ENCODE measurements around the gene RASSF7.
"Not testable (repeated sequence)": the region's sequence is repeated elsewhere in the genome, so short reads cannot be mapped to it uniquely, and the experiment has no call there.

Gene RASSF7

DNA sequence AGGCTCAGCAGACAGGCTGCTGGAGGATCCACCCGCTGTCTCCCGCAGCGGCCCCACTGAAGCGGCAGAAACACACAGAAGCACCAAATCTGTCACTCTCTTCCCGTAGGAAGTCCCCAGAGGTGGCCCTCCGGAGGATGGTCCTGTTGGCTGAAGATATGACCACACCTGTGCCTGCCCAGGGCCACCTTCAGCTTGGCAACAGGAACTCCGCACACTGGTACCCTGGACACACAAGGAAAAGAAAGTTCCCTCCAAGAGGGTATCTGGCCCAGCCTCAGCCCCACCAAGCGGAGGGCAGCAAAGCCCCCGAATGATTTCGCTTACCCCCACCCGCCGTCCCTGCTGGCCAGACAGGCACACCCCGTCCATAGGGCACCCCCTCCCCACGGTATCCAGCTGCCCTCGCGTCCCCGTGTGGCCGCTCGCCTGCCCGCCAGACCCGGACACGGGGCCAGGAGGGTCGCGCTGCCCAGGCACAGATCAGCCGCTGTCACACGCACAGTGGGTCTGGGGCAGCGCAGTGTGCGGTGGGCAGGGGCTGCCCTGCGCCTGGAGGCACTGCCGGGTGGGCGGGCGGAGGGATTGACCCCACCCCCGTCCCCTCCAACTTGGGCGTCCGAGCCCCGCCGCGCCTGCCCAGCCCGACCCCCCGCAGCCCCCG is 7.0 kb downstream of the RASSF7 start:
- no peak for DNase-seq

- peak; percentile 86 to 89 for DNase-seq
These were observed 7.8 kb downstream of the RASSF7 start for GRCh38 chr11:568306-569157.

DNA sequence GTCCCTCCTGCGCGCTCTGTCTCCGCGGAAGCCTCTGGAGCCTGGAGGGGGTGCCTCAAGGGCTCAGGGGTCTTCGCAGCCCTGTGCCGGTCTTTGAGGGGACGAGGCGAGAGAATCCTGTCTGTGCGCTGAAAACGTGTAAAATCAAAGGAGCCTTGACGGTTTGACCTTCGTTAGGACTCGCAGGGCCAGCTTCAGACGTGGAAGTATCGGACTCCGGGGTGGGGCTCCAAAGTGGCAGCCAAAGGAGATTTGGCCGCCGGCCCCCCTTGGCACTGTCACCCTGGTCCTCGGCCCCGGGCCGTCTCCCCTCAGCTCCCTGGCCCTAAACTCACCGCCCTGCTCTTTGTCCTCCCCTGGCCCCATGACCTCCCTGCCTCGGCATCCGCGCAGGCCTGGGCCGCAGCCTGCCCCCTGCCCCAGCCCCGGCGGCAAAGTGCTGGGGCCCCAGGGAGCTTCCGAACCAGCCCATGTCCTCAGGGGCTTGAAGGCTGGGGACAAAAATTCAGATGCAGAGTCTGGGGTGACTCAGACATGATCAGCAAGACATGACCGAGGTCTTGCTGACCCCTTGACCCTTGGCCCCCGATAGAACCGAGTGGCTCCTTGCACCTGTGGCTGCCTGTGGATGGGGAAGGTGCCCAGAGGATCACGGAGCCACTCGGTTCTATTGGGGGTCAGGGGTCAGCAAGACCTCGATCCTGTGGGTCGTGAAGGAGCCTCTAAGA is 8.6 kb downstream of the RASSF7 start:
- no peak for DNase-seq

DNA sequence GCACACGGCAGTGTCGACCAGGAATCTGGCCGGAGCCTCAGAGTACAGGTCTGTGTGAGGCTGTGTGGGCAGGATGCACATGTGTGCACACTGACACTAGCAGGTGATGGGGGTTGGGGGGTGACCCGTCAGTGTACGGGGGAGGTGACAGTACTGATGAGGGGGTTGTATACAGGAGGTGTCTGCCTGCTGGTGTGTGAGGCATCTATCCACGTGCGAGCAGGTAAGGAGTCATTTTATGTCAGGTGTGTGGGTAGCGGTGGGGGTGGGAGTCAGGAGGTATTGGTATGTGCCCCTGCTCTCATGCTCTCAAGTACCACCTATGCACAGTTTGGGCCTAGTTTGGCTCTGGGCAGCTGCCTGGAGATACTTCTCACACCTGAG is 11.0 kb downstream of the RASSF7 start:
- DNase-seq = no peak

GRCh38 chr11:573146-573759 is 12.5 kb downstream of the RASSF7 start:
- no peak for DNase-seq

DNA sequence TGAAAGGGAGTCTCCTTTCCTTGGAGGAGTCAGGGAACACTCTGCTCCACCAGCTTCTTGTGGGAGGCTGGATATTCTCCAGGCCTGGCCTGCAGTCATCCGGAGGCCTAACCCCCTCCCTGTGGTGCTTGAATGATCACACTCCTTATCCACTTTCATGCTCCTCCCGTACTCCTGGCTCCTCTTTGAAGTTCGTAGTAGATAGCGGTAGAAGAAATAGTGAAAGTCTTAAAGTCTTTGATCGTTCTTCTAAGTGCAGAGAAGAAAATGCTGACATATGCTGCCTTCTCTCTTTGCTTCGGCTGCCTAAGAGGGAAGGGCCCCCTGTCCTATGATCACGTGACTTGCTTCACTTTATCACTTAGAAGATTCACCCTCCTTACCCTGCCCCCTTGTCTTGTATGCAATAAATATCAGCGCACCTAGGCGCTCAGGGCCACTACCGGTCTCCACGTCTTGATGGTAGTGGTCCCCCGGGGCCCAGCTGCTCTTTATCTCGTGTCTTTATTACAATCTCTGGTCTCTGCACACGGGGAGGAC is 13.3 kb downstream of the RASSF7 start:
- not testable (repeated sequence) for DNase-seq

GRCh38 chr11:574632-575312 is 14.0 kb downstream of the RASSF7 start:
- DNase-seq = no peak

GRCh38 chr11:575313-575995 is 14.7 kb downstream of the RASSF7 start:
- DNase-seq = peak in 1 of 2 experiments; percentile 69

DNA sequence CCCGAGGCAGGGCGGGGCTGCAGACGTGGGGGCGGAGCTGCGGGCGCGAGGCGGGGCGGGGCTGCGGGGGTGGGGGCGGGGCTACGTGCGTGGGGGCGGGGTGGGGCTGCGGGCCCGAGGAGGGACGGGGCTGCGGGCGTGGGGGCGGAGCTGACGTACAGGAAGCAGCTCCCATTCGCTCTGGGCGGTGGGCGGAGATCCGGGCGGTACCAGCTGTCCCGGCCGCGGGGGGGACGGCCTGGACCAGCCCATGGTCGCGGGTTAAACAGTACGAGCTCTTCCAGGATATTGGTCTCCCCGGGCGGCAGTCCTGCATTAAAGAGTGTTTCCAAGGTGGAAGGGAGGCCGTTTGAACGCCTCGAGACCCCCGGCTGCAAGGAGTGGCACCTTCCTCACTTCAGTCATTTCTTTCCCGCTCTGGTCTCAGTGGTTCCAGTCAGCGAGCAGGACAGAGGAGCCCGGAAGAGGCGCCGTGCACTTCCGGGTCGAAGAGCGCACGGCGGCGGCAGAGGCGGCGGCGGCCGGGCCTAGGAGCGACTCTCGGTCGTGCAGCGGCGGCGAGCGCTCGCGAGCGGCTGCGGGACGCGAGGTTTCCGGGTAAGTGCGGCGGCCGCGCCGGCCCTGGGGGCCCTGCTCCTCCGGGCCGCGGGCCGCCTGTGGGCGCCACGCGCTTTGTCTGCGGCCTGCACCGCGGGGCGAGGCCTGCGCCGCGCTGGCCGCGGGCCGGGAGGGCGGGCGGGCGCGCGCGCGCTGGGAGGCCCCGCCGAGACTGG is 15.4 kb downstream of the RASSF7 start, which contains the start of gene PHRF1:
Gene PHRF1 (plus strand): TSS at position 475 of the 773 bp plus-strand sequence. CDS start 5,043 bp downstream, outside the sequence.
- DNase-seq = peak; percentile 88 to 90

- no peak for DNase-seq
These were observed 16.2 kb downstream of the RASSF7 start for GRCh38 chr11:576811-577610.

DNA sequence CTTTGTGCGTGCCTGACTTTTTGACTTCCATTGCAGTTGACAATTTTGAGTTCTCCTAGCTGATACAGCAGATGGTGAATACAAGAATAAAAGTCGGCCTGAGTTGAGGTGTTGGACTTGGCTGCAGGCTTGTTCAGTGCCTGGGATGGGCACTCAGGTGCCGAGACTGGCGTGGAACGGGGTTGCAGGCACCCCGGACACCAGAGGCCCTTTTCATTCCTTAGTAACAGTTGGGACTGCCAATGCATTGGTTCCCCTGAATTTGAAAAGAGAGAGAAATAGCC is 16.8 kb downstream of the RASSF7 start:
- no peak for DNase-seq

- no peak for DNase-seq
These were observed 17.7 kb downstream of the RASSF7 start for GRCh38 chr11:578276-579035.

DNA sequence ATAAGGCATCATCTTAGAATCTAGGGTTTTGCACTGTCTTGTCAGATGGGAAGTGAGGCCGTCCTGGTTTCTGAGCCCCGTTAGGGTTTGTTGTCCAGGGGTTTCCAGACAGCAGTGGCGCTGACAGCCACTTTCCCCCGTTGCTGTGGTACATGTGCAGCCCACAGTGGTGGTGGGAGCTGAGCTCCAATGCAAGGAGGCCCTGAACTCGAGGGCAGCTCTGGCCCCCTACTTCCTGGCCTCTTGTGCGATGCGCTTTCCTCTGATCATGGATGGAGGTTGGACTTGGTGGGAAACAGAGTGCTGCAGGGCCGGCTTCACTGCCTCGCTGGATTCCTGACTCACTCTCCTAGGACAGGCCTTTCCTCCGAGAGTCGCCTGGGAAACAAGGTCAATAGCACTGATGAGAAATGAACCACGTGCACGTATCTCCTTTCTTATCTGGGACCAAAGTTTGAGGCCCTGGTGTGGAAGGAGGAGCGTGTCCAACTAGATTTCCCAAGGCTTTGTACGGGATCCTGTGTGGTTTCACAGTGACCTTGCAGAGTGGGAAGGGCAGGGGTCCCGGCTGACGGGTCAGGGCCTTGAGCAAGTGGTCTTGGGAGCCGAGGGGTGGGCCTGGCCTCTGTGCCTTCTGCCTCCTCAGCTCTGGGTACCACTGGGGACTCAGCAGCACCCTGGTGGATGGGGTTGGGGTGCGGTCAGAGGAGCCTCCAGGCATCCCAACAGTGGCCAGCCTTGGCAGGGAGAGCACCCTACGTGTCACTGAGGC is 19.2 kb downstream of the RASSF7 start:
- no peak for DNase-seq

- DNase-seq = no peak
These were observed 20.6 kb downstream of the RASSF7 start for GRCh38 chr11:581342-581741.

GRCh38 chr11:581752-582151 is 21.0 kb downstream of the RASSF7 start:
- DNase-seq = no peak

GRCh38 chr11:584287-584686 is 23.5 kb downstream of the RASSF7 start:
- DNase-seq = no peak

GRCh38 chr11:586376-587316 is 25.9 kb downstream of the RASSF7 start:
- DNase-seq = no peak
